GM12801 (cell line): ENCODE data around the gene TMEM132D.

Experiments used
- CTCF ChIP-seq: IDR thresholded peaks from one replicate; pipeline ENCODE4 v1.5.1; 2011; ENCODE audit warnings: control low read depth; ENCODE audit not compliant: insufficient read length; ENCODE audit errors: extremely low read depth

The TMEM132D gene

GRCh38 chr12:129481921-129482320, 421.9 kb downstream of the TMEM132D start:
- TF ChIP-seq CTCF = no peak

GRCh38 chr12:129470196-129470595, 433.6 kb downstream of the TMEM132D start:
- TF ChIP-seq CTCF = no peak

DNA sequence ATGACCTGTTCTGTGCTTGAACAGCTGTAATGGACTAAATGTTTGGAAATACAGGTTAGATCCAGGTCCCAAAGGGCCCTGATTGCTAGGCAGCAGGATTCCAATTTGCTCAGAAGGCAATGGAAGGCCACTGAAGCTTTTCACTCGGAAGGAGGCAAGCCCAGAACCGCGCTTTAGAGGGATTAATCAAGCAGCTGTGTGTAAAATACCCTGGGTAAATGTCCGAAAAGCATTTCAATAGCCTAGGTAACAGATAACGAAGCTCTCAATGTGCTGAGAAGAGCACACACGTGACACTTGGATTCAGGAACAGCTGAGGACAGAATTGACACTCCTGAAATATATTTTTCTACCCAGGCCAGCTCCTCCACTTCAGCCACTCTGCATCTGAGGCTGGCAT, 436.1 kb downstream of the TMEM132D start:
- TF ChIP-seq CTCF = no peak

DNA sequence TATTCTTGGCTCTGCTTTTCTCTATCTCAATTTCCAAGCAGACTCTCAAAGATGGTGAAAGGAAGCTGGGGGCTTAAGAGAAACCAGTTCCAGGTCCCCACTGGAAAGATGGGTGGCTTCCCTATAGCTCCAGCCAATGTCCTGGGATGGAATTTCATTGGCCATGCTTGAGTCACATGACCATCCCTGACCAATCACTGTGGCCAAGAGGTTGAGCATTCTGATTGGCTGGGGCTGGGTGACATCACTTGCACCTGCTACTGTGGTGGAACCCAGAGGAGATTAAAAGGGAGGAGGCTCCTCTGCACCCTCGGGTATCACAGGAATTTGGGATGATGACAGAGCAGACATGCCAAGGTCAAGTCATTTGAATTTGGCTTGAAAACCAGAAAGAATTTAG, 436.5 kb downstream of the TMEM132D start:
- TF ChIP-seq CTCF = no peak

DNA sequence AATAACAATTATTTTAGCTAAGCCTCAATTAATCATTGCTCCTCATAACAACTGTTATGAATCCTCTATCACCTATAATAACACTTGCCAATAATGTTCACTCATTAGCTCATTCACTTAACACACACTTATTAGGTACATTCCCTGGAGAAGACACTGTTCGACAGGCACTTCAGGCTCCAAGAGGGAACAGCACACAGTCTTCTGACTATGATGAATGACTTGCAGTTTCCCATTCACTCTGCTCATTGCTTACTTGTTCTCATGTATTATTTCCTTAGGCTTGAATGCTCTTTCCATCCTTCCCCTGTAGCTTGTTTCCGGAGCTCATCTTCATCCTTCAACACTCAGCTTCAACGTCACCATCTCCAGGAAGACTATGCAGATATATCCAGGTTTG, 437.3 kb downstream of the TMEM132D start:
- TF ChIP-seq CTCF = no peak

DNA sequence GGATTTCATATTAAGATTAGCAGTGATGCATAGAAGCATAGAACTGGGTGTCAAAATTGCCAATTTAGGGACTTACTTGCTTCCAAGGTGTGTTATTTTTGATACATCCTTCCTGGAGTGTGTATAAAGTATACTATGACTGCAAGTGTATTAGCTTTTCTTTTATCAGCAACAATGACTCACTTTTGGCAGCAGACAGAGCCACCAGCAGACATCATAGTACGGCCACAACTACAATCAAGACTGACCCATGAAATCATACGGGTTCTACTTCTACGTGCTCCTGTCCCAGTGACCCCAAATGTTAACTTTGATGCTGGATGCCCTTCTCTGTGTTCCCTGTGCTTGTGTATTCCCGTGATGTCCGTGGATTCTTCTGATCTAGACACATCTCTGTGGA, 443.9 kb downstream of the TMEM132D start:
- no peak for TF ChIP-seq CTCF

DNA sequence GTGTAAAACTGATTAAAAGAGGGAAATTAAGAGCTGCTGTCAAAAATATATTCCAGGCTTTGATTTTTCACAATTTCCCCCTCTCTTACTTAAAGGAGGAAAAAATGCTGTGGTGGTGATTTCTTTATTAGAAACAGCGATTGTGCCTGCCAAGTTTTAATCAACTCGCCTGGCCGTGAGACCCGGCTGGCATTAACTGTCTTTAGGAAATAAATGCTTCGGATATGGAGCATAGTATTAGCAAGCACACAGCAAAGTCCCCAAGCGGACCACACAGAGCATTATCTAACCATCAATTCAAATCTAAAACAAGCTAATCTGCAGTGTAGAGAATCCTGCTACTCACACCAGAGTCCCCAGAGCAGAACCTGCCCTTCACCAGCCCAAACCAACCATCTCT, 457.1 kb downstream of the TMEM132D start:
- TF ChIP-seq CTCF = no peak

DNA sequence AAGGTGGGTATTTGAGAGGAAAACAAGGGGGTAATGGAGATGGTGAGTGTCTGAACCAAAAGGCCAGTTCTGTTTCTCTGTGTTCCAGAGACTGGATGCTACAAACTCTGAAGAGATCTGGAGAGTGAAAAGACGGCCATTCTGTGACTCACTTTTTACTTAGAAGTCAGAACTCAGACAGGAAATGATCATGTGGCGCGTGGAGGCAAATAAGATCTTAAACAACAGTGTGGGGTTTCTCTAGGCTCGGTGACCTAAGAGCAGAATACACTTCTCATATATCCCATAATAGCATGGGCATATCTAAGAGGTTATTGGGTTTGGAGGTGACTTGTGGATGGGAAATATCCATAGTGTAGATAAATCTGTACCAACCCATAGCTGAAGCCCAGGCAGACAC, 463.5 kb downstream of the TMEM132D start:
- no peak for TF ChIP-seq CTCF
